Central memory CD4-positive, alpha-beta T cell (primary cell): ENCODE measurements around the gene ASCC1.
"Not testable (repeated sequence)": the region's sequence is repeated elsewhere in the genome, so short reads cannot be mapped to it uniquely, and the experiment has no call there.

Experiments used
- DNase-seq: peaks from one replicate; pipeline ENCODE4 v3.0.0; 2022

The ASCC1 gene

GRCh38 chr10:72123616-72124015 lies 92.5 kb downstream of the ASCC1 start:
- no peak for DNase-seq

- no peak for DNase-seq
Measured at GRCh38 chr10:72122221-72122620, 93.9 kb downstream of the ASCC1 start.

- no peak for DNase-seq
Measured at GRCh38 chr10:72121389-72121788, 94.7 kb downstream of the ASCC1 start.

GRCh38 chr10:72116372-72116771 lies 99.7 kb downstream of the ASCC1 start:
- DNase-seq, result no peak

GRCh38 chr10:72114706-72115450 lies 101.2 kb downstream of the ASCC1 start:
- no peak for DNase-seq

- no peak for DNase-seq
Measured at GRCh38 chr10:72110673-72111401, 105.2 kb downstream of the ASCC1 start.

- peak; percentile 29 for DNase-seq
Measured at GRCh38 chr10:72109636-72110157, 106.4 kb downstream of the ASCC1 start.

- no peak for DNase-seq
Measured at GRCh38 chr10:72108830-72109635, 107.0 kb downstream of the ASCC1 start.

- DNase-seq, result not testable (repeated sequence)
Measured at GRCh38 chr10:72108004-72108370, 108.1 kb downstream of the ASCC1 start.

- DNase-seq, result peak; percentile 74
Measured at GRCh38 chr10:72107325-72108003, 108.6 kb downstream of the ASCC1 start.

- no peak for DNase-seq
Measured at GRCh38 chr10:72106896-72107295, 109.2 kb downstream of the ASCC1 start.

GRCh38 chr10:72106154-72106849 lies 109.8 kb downstream of the ASCC1 start:
- DNase-seq, result no peak

- DNase-seq, result no peak
Measured at GRCh38 chr10:72105710-72106109, 110.4 kb downstream of the ASCC1 start.

GRCh38 chr10:72105098-72105475 lies 111.0 kb downstream of the ASCC1 start:
- no peak for DNase-seq

GRCh38 chr10:72104472-72105097 lies 111.5 kb downstream of the ASCC1 start:
- DNase-seq, result no peak

- no peak for DNase-seq
Measured at GRCh38 chr10:72099600-72099921, 116.5 kb downstream of the ASCC1 start.

GRCh38 chr10:72098836-72099599 lies 117.1 kb downstream of the ASCC1 start:
- no peak for DNase-seq

- DNase-seq, result no peak
Measured at GRCh38 chr10:72098301-72098835, 117.7 kb downstream of the ASCC1 start.

GRCh38 chr10:72097448-72098300 lies 118.4 kb downstream of the ASCC1 start:
- no peak for DNase-seq
